ENCODE data around the gene PLSCR4. TPM values are rescaled to one million over a fixed set of nuclear protein-coding genes. Genes with fewer than 3 reads are reported as not detected.
"Not testable (repeated sequence)": the region's sequence is repeated elsewhere in the genome, so short reads cannot be mapped to it uniquely, and the experiment has no call there.

Gene PLSCR4
- total and polyA plus RNA-seq, 5 donors from 2014 or later = not detected

DNA sequence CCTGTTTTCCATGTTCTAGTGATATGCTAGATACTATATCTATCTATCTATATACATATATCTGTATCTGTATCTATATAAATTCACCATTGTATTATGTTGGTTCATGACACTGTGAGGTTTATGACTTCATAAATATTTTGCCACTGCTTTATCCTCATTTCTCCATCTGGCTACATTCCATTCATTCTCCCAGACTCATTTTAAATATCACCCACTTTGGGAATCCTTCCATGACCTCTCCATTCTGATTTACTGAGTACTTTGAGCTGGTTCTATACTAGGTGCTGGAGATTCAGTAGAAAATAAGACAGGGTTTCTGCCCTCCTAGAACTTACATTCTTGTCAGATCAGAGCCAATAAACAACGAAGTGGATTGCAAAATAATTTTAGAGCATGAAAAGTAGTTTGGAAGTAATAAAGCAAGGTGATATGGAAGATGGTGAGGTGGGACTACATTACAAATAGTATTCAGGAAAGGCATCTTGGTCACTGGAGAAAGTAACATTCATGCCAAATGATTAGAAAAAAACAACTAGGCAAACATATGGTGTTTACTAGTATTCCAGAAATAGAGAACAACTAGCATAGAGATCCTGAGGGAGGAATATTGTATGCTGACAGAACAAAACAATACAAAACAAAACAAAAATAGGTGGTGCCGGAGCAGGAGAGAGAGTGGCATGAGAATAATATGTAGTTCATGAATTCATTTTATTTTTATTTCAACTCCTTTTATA is 11.6 kb upstream of the PLSCR4 start:
- no peak overlapping the region for H3K4me3 Mint-ChIP-seq

GRCh38 chr3:146259880-146260589 is 9.1 kb upstream of the PLSCR4 start:
- Mint-ChIP-seq H3K4me3 (no peak overlapping the region), H3K27me3 (peaks cover 5% of the 10 kb centered on the region), H3K27ac (no peak overlapping the region), H3K36me3 (no peaks in the 10 kb centered on the region), H3K4me1 (no peaks in the 10 kb centered on the region), H3K9me3 (peaks cover 0 to 4% (median 0%) of the 10 kb centered on the region in 7 donors)
- Histone ChIP-seq H3K27ac (ENCODE audit: insufficient read depth, low read length, poor library complexity, severe bottlenecking) (no peak overlapping the region), H3K27me3 (ENCODE audit: control insufficient read depth, insufficient read depth, low read length) (no peaks in the 10 kb centered on the region), H3K4me3 (ENCODE audit: low read depth, low read length) (no peak overlapping the region), H3K4me1 (ENCODE audit: control insufficient read depth, insufficient read depth, low read length, poor library complexity, severe bottlenecking) (no peaks in the 10 kb centered on the region), H3K9me3 (ENCODE audit: control insufficient read depth in 2 of 2, low read length in 2 of 2) (no peaks in the 10 kb centered on the region), H3K36me3 (ENCODE audit: control insufficient read depth, insufficient read depth, low read length) (no peaks in the 10 kb centered on the region)
- DNase-seq (no peak), ATAC-seq (ENCODE audit: low read depth in 2 of 2) (no peak)

More for the DNA sequence above, 11.6 kb upstream of the PLSCR4 start:
- ATAC-seq (ENCODE audit: low read depth in 2 of 2) (no peak), DNase-seq (no peak)
- Histone ChIP-seq H3K27ac (ENCODE audit: insufficient read depth, low read length, poor library complexity, severe bottlenecking) (no peak overlapping the region), H3K4me3 (ENCODE audit: low read depth, low read length) (no peak overlapping the region), H3K4me1 (ENCODE audit: control insufficient read depth, insufficient read depth, low read length, poor library complexity, severe bottlenecking) (no peaks in the 10 kb centered on the region), H3K9me3 (ENCODE audit: control insufficient read depth in 2 of 2, low read length in 2 of 2) (no peaks in the 10 kb centered on the region), H3K36me3 (ENCODE audit: control insufficient read depth, insufficient read depth, low read length) (no peaks in the 10 kb centered on the region), H3K27me3 (ENCODE audit: control insufficient read depth, insufficient read depth, low read length) (no peaks in the 10 kb centered on the region)
- Mint-ChIP-seq H3K36me3 (no peaks in the 10 kb centered on the region), H3K9me3 (peaks cover 0 to 4% (median 0%) of the 10 kb centered on the region in 7 donors), H3K27me3 (no peaks in the 10 kb centered on the region), H3K4me1 (no peaks in the 10 kb centered on the region), H3K27ac (no peak overlapping the region)

DNA sequence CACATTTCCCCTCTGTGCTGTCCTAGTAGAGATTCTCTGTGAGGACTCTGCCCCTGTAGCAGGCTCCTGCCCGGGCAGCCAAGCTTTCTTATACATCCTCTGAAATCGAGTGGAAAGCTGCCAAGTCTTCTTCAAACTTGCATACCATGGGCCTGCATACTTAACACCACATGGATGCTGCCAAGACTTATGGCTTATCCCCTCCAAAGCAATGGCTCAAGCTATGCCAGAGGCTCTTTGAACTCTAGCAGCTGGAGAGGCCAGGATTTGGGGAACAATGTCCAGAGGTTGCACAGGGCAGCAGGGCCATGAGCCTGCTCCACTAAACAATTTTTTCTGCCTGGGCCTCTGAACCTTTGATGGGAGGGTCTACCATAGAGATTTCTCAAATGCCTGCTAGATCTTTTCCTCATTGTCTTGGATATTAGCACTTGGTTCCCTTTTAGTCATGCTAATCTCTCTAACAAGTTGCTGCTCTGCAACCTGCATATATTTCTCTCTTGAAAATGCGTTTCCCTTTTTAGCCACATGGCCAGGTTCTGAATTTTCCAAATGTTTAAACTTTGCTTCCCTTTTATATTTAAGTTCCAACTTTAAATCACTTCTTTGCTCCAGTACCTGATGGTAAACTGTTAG is 6.1 kb upstream of the PLSCR4 start:
- H3K4me1 ChIP-seq (ENCODE audit: control insufficient read depth, insufficient read depth, low read length, poor library complexity, severe bottlenecking) = no peaks in the 10 kb centered on the region
- no peak for DNase-seq
- no peaks in the 10 kb centered on the region for H3K36me3 Mint-ChIP-seq
- H3K27me3 Mint-ChIP-seq = peaks cover 17% of the 10 kb centered on the region
- peaks cover 0 to 4% (median 2%) of the 10 kb centered on the region in 7 donors for H3K9me3 Mint-ChIP-seq
- H3K27ac ChIP-seq (ENCODE audit: insufficient read depth, low read length, poor library complexity, severe bottlenecking) = no peak overlapping the region
- H3K4me3 ChIP-seq (ENCODE audit: low read depth, low read length) = no peak overlapping the region
- no peaks in the 10 kb centered on the region for H3K36me3 ChIP-seq (ENCODE audit: control insufficient read depth, insufficient read depth, low read length)
- H3K4me1 Mint-ChIP-seq = no peaks in the 10 kb centered on the region
- H3K27ac Mint-ChIP-seq = no peak overlapping the region
- ATAC-seq (ENCODE audit: low read depth in 2 of 2) = no peak
- no peaks in the 10 kb centered on the region for H3K9me3 ChIP-seq (ENCODE audit: control insufficient read depth in 2 of 2, low read length in 2 of 2)
- no peak overlapping the region for H3K4me3 Mint-ChIP-seq
- H3K27me3 ChIP-seq (ENCODE audit: control insufficient read depth, insufficient read depth, low read length) = no peaks in the 10 kb centered on the region

- not testable (repeated sequence) for H3K4me3 ChIP-seq (ENCODE audit: low read depth, low read length); H3K36me3 ChIP-seq (ENCODE audit: control insufficient read depth, insufficient read depth, low read length); H3K27ac Mint-ChIP-seq; DNase-seq; H3K4me1 ChIP-seq (ENCODE audit: control insufficient read depth, insufficient read depth, low read length, poor library complexity, severe bottlenecking); H3K36me3 Mint-ChIP-seq; H3K9me3 ChIP-seq (ENCODE audit: control insufficient read depth in 2 of 2, low read length in 2 of 2); ATAC-seq (ENCODE audit: low read depth in 2 of 2); H3K4me3 Mint-ChIP-seq; H3K4me1 Mint-ChIP-seq; H3K27me3 ChIP-seq (ENCODE audit: control insufficient read depth, insufficient read depth, low read length); H3K27ac ChIP-seq (ENCODE audit: insufficient read depth, low read length, poor library complexity, severe bottlenecking); H3K9me3 Mint-ChIP-seq
- peaks cover 32% of the 10 kb centered on the region for H3K27me3 Mint-ChIP-seq
These were observed 1.5 kb upstream of the PLSCR4 start for GRCh38 chr3:146252445-146252844.

DNA sequence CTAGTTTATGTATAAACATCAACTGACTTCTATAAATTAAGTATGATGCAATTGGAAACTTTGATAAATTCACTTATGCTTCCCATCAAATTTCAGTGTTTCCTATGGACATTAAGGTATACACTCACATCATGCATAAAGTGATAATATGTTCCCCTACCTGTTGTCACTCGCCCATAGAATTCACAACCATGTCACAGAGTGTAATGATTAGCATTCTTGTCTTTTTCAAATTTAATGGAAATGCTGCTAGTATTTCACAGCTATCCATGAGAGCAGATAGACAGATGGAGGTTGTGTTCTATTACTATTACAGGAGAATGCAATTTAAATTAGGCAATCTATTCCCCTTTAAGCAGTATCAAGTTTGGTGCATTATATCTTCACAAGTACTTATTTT is 984 bp downstream of the PLSCR4 start:
- H3K27ac Mint-ChIP-seq = no peak overlapping the region
- ATAC-seq (ENCODE audit: low read depth in 2 of 2) = no peak
- Histone ChIP-seq H3K4me3 (ENCODE audit: low read depth, low read length) (no peak overlapping the region), H3K36me3 (ENCODE audit: control insufficient read depth, insufficient read depth, low read length) (no peaks in the 10 kb centered on the region), H3K27me3 (ENCODE audit: control insufficient read depth, insufficient read depth, low read length) (peaks cover 2% of the 10 kb centered on the region), H3K4me1 (ENCODE audit: control insufficient read depth, insufficient read depth, low read length, poor library complexity, severe bottlenecking) (peaks cover 7% of the 10 kb centered on the region), H3K27ac (ENCODE audit: insufficient read depth, low read length, poor library complexity, severe bottlenecking) (no peak overlapping the region), H3K9me3 (ENCODE audit: control insufficient read depth in 2 of 2, low read length in 2 of 2) (no peaks in the 10 kb centered on the region)
- H3K9me3 Mint-ChIP-seq = peaks cover 0 to 2% (median 0%) of the 10 kb centered on the region in 7 donors
- H3K36me3 Mint-ChIP-seq = no peaks in the 10 kb centered on the region
- peaks cover 26% of the 10 kb centered on the region for H3K27me3 Mint-ChIP-seq
- peaks cover 0 to 5% (median 1%) of the 10 kb centered on the region in 4 donors for H3K4me1 Mint-ChIP-seq
- no peak for DNase-seq
- H3K4me3 Mint-ChIP-seq = peak overlapping the region in 2 of 4 donors; percentile 29 to 83

- Mint-ChIP-seq H3K4me3 (no peak overlapping the region), H3K27me3 (peaks cover 20% of the 10 kb centered on the region), H3K27ac (no peak overlapping the region), H3K36me3 (no peaks in the 10 kb centered on the region), H3K9me3 (no peaks in the 10 kb centered on the region), H3K4me1 (peaks cover 0 to 5% (median 1%) of the 10 kb centered on the region in 4 donors)
- Histone ChIP-seq H3K27ac (ENCODE audit: insufficient read depth, low read length, poor library complexity, severe bottlenecking) (no peak overlapping the region), H3K9me3 (ENCODE audit: control insufficient read depth in 2 of 2, low read length in 2 of 2) (no peaks in the 10 kb centered on the region), H3K4me3 (ENCODE audit: low read depth, low read length) (no peak overlapping the region), H3K4me1 (ENCODE audit: control insufficient read depth, insufficient read depth, low read length, poor library complexity, severe bottlenecking) (peaks cover 7% of the 10 kb centered on the region), H3K36me3 (ENCODE audit: control insufficient read depth, insufficient read depth, low read length) (no peaks in the 10 kb centered on the region), H3K27me3 (ENCODE audit: control insufficient read depth, insufficient read depth, low read length) (peaks cover 2% of the 10 kb centered on the region)
- ATAC-seq (ENCODE audit: low read depth in 2 of 2) (no peak), DNase-seq (no peak)
These were observed 3.0 kb downstream of the PLSCR4 start for GRCh38 chr3:146247911-146248310.

DNA sequence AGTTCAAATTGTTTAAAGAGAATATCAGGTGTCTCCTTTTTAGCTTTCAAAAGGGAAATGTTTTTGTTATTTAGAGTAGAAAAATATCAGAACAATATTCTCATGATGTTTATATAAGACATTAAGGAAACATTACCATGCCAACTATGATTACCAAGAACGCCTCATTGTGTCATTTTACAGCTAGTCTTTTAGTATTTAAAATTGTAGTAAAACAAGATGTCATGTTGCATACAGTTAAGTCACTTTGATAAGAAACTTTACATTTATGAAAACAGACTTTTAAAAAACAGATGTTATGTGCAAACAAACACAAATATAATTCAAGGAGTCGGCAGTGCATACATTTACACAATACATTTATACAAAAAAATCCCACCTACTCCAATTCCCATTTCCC is 4.4 kb downstream of the PLSCR4 start:
- DNase-seq = no peak
- H3K4me3 ChIP-seq (ENCODE audit: low read depth, low read length) = no peak overlapping the region
- Mint-ChIP-seq H3K36me3 (no peaks in the 10 kb centered on the region), H3K9me3 (no peaks in the 10 kb centered on the region), H3K4me1 (peaks cover 0 to 5% (median 1%) of the 10 kb centered on the region in 4 donors), H3K4me3 (no peak overlapping the region), H3K27me3 (peaks cover 12% of the 10 kb centered on the region), H3K27ac (no peak overlapping the region)
- no peak for ATAC-seq (ENCODE audit: low read depth in 2 of 2)
- H3K4me1 ChIP-seq (ENCODE audit: control insufficient read depth, insufficient read depth, low read length, poor library complexity, severe bottlenecking) = peaks cover 7% of the 10 kb centered on the region
- H3K27ac ChIP-seq (ENCODE audit: insufficient read depth, low read length, poor library complexity, severe bottlenecking) = no peak overlapping the region
- no peaks in the 10 kb centered on the region for H3K9me3 ChIP-seq (ENCODE audit: control insufficient read depth in 2 of 2, low read length in 2 of 2)
- no peaks in the 10 kb centered on the region for H3K36me3 ChIP-seq (ENCODE audit: control insufficient read depth, insufficient read depth, low read length)
- peaks cover 2% of the 10 kb centered on the region for H3K27me3 ChIP-seq (ENCODE audit: control insufficient read depth, insufficient read depth, low read length)

All from CD4-positive, CD25-positive, alpha-beta regulatory T cell (primary cell).